KMS-11 (cell line): ENCODE measurements around the gene MGAT4A.
A peak's percentile ranks its signal among the peaks of the same experiment; 100 is the strongest.

Source experiments
- H2AFZ ChIP-seq: fragments of 200-600 bp; sonication (generic); 2 replicates; pipeline ENCODE4 v1.6.1; 2016; ENCODE audit warnings: antibody characterized with exemption, mixed run types, low read depth
- H3K27ac ChIP-seq: fragments of 200-600 bp; sonication (generic); 2 replicates; pipeline ENCODE4 v1.6.1; 2016; ENCODE audit warnings: mild to moderate bottlenecking, mixed run types
- H3K27me3 ChIP-seq: fragments of 200-600 bp; sonication (generic); 2 replicates; pipeline ENCODE4 v1.6.1; 2017; ENCODE audit warnings: mild to moderate bottlenecking, low read depth, mixed run types, moderate library complexity; ENCODE audit not compliant: insufficient read depth
- H3K36me3 ChIP-seq: fragments of 200-600 bp; sonication (generic); 2 replicates; pipeline ENCODE4 v1.6.1; 2017; ENCODE audit warnings: mild to moderate bottlenecking, mixed run types; ENCODE audit not compliant: insufficient read depth
- H3K4me1 ChIP-seq: fragments of 200-600 bp; sonication (generic); 2 replicates; pipeline ENCODE4 v1.6.1; 2016; ENCODE audit warnings: mild to moderate bottlenecking, low read depth, mixed run types; ENCODE audit not compliant: poor library complexity, severe bottlenecking
- H3K4me2 ChIP-seq: fragments of 200-600 bp; sonication (generic); 2 replicates; pipeline ENCODE4 v1.7.0; 2016; ENCODE audit warnings: mild to moderate bottlenecking, mixed run types
- H3K4me3 ChIP-seq: fragments of 200-600 bp; sonication (generic); IDR thresholded peaks from 2 replicates; pipeline ENCODE4 v1.6.1; 2017; ENCODE audit warnings: low read depth, low read length, mixed read lengths; ENCODE audit not compliant: insufficient read depth
- H3K79me2 ChIP-seq: fragments of 200-600 bp; sonication (generic); 2 replicates; pipeline ENCODE4 v1.6.1; 2016; ENCODE audit warnings: low read depth, mixed run types; ENCODE audit not compliant: insufficient read depth
- H3K9ac ChIP-seq: fragments of 200-600 bp; sonication (generic); 2 replicates; pipeline ENCODE4 v1.6.1; 2016; ENCODE audit warnings: mild to moderate bottlenecking, mixed run types
- H4K20me1 ChIP-seq: fragments of 200-600 bp; sonication (generic); 2 replicates; pipeline ENCODE4 v1.6.1; 2016; ENCODE audit warnings: mild to moderate bottlenecking, mixed run types; ENCODE audit not compliant: insufficient read depth
- TF ChIP-seq, protein P1 (sequence below): fragments of 200-600 bp; sonication (generic); conservative IDR thresholded peaks from 2 replicates; pipeline ENCODE4 v1.6.1; 2017; ENCODE audit warnings: low read depth, mild to moderate bottlenecking, antibody characterized with exemption, low read length, moderate library complexity, mixed read lengths

MGAT4A gene

DNA sequence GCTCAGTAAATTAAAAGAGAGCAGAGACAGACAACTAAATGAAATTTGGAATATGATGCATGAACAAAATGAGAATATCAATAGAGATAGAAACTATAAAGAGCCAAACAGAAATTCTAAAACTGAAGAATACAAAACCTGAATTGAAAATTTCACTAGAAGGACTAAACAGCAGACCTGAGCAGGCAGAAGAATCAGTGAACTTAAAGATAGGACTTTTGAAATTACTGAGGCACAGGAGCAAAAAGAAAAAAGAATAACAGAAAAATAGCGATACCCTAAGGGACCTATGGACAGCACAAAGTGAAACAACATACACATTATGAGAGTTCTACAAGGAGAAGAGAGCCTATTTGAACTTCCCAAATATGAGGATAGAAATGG lies 80.9 kb downstream of the MGAT4A start:
- no peaks in the 10 kb centered on the region for H4K20me1 ChIP-seq
- no peaks in the 10 kb centered on the region for H3K36me3 ChIP-seq
- TF ChIP-seq, protein P1, sequence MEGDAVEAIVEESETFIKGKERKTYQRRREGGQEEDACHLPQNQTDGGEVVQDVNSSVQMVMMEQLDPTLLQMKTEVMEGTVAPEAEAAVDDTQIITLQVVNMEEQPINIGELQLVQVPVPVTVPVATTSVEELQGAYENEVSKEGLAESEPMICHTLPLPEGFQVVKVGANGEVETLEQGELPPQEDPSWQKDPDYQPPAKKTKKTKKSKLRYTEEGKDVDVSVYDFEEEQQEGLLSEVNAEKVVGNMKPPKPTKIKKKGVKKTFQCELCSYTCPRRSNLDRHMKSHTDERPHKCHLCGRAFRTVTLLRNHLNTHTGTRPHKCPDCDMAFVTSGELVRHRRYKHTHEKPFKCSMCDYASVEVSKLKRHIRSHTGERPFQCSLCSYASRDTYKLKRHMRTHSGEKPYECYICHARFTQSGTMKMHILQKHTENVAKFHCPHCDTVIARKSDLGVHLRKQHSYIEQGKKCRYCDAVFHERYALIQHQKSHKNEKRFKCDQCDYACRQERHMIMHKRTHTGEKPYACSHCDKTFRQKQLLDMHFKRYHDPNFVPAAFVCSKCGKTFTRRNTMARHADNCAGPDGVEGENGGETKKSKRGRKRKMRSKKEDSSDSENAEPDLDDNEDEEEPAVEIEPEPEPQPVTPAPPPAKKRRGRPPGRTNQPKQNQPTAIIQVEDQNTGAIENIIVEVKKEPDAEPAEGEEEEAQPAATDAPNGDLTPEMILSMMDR, result no peak
- H3K27me3 ChIP-seq, result no peaks in the 10 kb centered on the region
- H3K79me2 ChIP-seq, result no peaks in the 10 kb centered on the region
- H3K4me2 ChIP-seq, result no peak overlapping the region
- H3K4me3 ChIP-seq, result no peak overlapping the region
- no peak overlapping the region for H3K27ac ChIP-seq
- H2AFZ ChIP-seq, result no peak overlapping the region
- peaks cover 3% of the 10 kb centered on the region for H3K4me1 ChIP-seq
- H3K9ac ChIP-seq, result no peak overlapping the region

DNA sequence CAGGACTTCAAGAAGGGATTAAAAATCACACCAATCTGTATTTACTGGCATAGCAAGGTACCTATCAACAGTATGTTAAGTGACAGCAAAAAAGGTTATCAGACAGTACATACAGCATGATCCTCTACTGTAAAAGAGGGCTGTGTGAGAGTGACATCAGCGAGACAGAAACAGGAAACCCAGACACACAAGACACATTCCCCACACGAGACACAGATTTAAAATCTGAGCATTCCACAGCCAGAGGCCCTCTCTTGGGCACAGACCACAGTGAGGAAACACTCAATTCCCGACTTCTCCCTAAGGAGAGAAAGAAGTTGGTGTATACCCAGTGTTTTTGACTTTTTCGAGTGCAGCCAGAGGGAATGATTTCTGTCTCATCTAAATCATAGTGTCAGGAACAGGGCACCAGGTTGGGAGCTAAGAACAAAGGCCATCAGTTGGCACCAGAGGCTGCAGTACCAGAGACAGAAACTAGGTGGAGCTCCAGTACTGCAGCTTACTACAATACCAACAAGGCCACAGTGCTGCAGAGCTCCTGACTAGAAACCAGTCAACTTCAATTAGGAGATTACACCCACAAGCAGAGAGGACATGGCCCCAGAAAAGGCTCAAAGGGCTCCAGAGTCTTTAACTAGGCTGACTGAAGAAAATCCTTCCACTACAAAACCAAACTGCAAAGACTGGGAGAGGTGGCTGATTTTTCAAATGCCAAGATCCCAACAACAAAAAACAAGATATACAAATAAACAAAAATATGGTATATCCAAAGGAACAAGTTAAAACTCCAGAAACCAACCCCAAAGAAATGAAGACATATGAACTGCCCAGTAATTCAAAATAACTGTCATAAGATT lies 81.6 kb downstream of the MGAT4A start:
- H3K27ac ChIP-seq, result no peak overlapping the region
- TF ChIP-seq, protein P1, result peak; percentile 96
- no peak overlapping the region for H3K9ac ChIP-seq
- H4K20me1 ChIP-seq, result no peaks in the 10 kb centered on the region
- peaks cover 3% of the 10 kb centered on the region for H3K4me1 ChIP-seq
- no peaks in the 10 kb centered on the region for H3K36me3 ChIP-seq
- H3K79me2 ChIP-seq, result no peaks in the 10 kb centered on the region
- H2AFZ ChIP-seq, result no peak overlapping the region
- H3K4me2 ChIP-seq, result no peak overlapping the region
- no peaks in the 10 kb centered on the region for H3K27me3 ChIP-seq
- H3K4me3 ChIP-seq, result no peak overlapping the region

DNA sequence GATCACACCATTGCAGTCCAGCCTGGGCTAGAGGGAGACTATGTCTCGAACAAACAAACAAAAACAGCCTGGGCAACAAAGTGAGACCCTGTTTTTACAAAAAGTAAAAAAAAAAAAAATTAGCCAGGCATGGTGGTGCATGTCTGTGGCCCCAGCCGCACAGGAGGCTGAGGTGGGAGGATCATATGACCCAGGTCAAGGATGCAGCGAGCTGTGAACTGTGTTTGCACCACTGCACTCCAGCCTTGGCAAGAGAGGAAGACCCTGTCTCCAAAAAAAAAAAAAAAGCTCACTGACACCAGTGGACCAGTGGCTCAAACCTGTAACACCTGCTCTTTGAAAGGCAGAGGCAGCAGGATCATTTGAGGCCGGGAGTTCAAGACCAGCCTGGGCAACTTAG lies 82.5 kb downstream of the MGAT4A start:
- Histone ChIP-seq H3K4me2 (no peak overlapping the region), H3K79me2 (no peaks in the 10 kb centered on the region), H2AFZ (no peak overlapping the region), H3K4me3 (no peak overlapping the region), H3K27ac (no peak overlapping the region), H4K20me1 (no peaks in the 10 kb centered on the region), H3K27me3 (no peaks in the 10 kb centered on the region), H3K9ac (no peak overlapping the region), H3K36me3 (no peaks in the 10 kb centered on the region), H3K4me1 (peaks cover 3% of the 10 kb centered on the region)
- TF ChIP-seq, protein P1, result no peak

DNA sequence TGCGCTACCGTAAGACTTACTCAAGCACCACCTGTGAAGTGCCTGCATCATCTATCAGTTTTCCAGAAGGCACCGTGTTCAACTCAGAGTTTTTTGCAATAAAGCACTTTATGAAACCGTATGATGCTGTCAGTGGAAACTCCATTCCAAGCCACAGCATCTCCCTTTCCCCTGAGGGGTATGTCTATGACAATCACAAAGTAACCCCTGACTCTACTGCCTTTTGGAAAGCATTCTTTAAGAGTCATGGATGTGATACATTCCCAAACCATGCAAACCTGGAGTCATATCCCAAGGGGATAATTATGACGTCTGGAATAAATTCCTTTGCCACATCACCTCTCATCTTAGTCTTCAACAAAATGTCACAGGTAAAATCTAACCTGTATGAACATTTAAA lies 83.3 kb downstream of the MGAT4A start:
- Histone ChIP-seq H3K4me3 (no peak overlapping the region), H3K36me3 (no peaks in the 10 kb centered on the region), H3K9ac (no peak overlapping the region), H3K27me3 (no peaks in the 10 kb centered on the region), H3K27ac (no peak overlapping the region), H2AFZ (no peak overlapping the region), H3K4me2 (no peak overlapping the region), H4K20me1 (no peaks in the 10 kb centered on the region), H3K4me1 (peaks cover 3% of the 10 kb centered on the region), H3K79me2 (no peaks in the 10 kb centered on the region)
- TF ChIP-seq, protein P1, result no peak
